DND-41 (cell line): Measurements from ENCODE around the gene ZNF236.

Source experiments
- ATAC-seq: fragments of 200-7000 bp; cut with Tn5 transposase; 3 replicates; pipeline ENCODE4 v1.9.1; 2021; ENCODE audit warnings: low read depth; ENCODE audit not compliant: insufficient read depth
- DNase-seq: peaks from one replicate; pipeline ENCODE4 v3.0.0-alpha.2; 2020
- H2AFZ ChIP-seq: 2 replicates; pipeline ENCODE4 v1.6.0; 2012; ENCODE audit warnings: low read depth, low read length
- H3K27ac ChIP-seq: 2 replicates; pipeline ENCODE4 v1.5.1; 2012; ENCODE audit warnings: low read length, inconsistent platforms
- H3K27me3 ChIP-seq: fragments of 200-600 bp; sonication (generic); 2 replicates; pipeline ENCODE4 v1.6.0; 2012; ENCODE audit warnings: low read length, mild to moderate bottlenecking, inconsistent platforms; ENCODE audit not compliant: insufficient read depth, poor library complexity
- H3K36me3 ChIP-seq: 2 replicates; pipeline ENCODE4 v1.5.1; 2012; ENCODE audit warnings: low read length, inconsistent platforms; ENCODE audit not compliant: insufficient read depth
- H3K4me1 ChIP-seq: 2 replicates; pipeline ENCODE4 v1.5.1; 2012; ENCODE audit warnings: mild to moderate bottlenecking, low read length; ENCODE audit not compliant: insufficient read depth
- H3K4me2 ChIP-seq: 2 replicates; pipeline ENCODE4 v1.6.0; 2012; ENCODE audit warnings: mild to moderate bottlenecking, moderate library complexity, low read length, inconsistent platforms; ENCODE audit not compliant: insufficient read depth
- H3K4me3 ChIP-seq, 2 experiments: fragments of 200-600 bp in 1 of 2; shearing (Covaris generic) in 1 of 2; 2 replicates each; pipeline ENCODE4 v1.5.1; 2012 to 2016; ENCODE audit warnings: inconsistent platforms in 2 of 2, low read length in 2 of 2, mild to moderate bottlenecking in 2 of 2, low read depth in 1 of 2, moderate library complexity in 1 of 2
- H3K79me2 ChIP-seq: 2 replicates; pipeline ENCODE4 v1.6.0; 2012; ENCODE audit warnings: low read length, inconsistent platforms; ENCODE audit not compliant: insufficient read depth
- H3K9ac ChIP-seq: 2 replicates; pipeline ENCODE4 v1.6.0; 2012; ENCODE audit warnings: low read depth, mild to moderate bottlenecking, inconsistent platforms, low read length, moderate library complexity
- H3K9me3 ChIP-seq: 2 replicates; pipeline ENCODE4 v1.5.1; 2012; ENCODE audit warnings: low read length, moderate library complexity, mild to moderate bottlenecking, inconsistent platforms; ENCODE audit not compliant: insufficient read depth, severe bottlenecking
- H4K20me1 ChIP-seq: 2 replicates; pipeline ENCODE4 v1.6.0; 2012; ENCODE audit warnings: low read length; ENCODE audit not compliant: insufficient read depth
- CTCF ChIP-seq: IDR thresholded peaks from 2 replicates; pipeline ENCODE4 v1.5.1; 2012; ENCODE audit warnings: borderline replicate concordance, low read length, moderate library complexity, mild to moderate bottlenecking; ENCODE audit not compliant: poor library complexity, severe bottlenecking; ENCODE audit errors: extremely low read depth
- EZH2 ChIP-seq: IDR thresholded peaks from 3 replicates; pipeline ENCODE4 v1.6.1; 2012; ENCODE audit warnings: borderline replicate concordance, low read depth, mild to moderate bottlenecking, moderate library complexity, low read length, inconsistent platforms; ENCODE audit not compliant: severe bottlenecking

ZNF236 gene

GRCh38 chr18:77019641-77020040 lies 197.3 kb downstream of the ZNF236 start:
- ATAC-seq = no peak
- Histone ChIP-seq H3K36me3 (peaks cover 45% of the 10 kb centered on the region), H3K9me3 (no peaks in the 10 kb centered on the region), H3K9ac (no peak overlapping the region), H2AFZ (no peak overlapping the region), H3K4me3 (no peak overlapping the region), H4K20me1 (0 out of 2 replicates have a peak, but pooled peaks cover 5% of the 10 kb centered on the region), H3K4me1 (no peaks in the 10 kb centered on the region), H3K4me2 (no peak overlapping the region), H3K27ac (no peak overlapping the region), H3K27me3 (no peaks in the 10 kb centered on the region), H3K79me2 (peaks cover 11% of the 10 kb centered on the region; the same call in 1 of the 2 replicates)
- TF ChIP-seq CTCF = no peak
- TF ChIP-seq EZH2 = no peak
- no peak for DNase-seq
